ENCODE measurements around the gene CHKA. TPM values are rescaled to one million over a fixed set of nuclear protein-coding genes. Genes with fewer than 3 reads are reported as not detected.
A peak's percentile ranks its signal among the peaks of the same experiment; 100 is the strongest.

CHKA gene
- total RNA-seq, 1 experiment from 2014 or later = 63.0 TPM

- no peak overlapping the region for H3K9ac ChIP-seq (ENCODE audit: extremely low read depth, insufficient read length, low read length)
- H3K4me2 ChIP-seq (ENCODE audit: insufficient read depth, insufficient read length, low read length) = no peak overlapping the region
- no peak overlapping the region for H2BK120ac ChIP-seq (ENCODE audit: low read depth, low read length, poor library complexity, severe bottlenecking)
- no peak overlapping the region for H3K23ac ChIP-seq (ENCODE audit: insufficient read length, low read depth, low read length)
- peak; percentile 67 for DNase-seq
- Mint-ChIP-seq H3K4me3 (no peak overlapping the region; a peak in 1 of 5 replicates), H3K9me3 (no peaks in the 10 kb centered on the region), H3K36me3 (ENCODE audit: insufficient read depth in 1 of 3, low read depth in 3 of 3) (peaks cover 8 to 20% (median 12%) of the 10 kb centered on the region in 3 experiments), H3K4me1 (peaks cover 11 to 23% of the 10 kb centered on the region in 2 experiments), H3K27ac (no peak overlapping the region), H3K27me3 (ENCODE audit: low read depth) (no peaks in the 10 kb centered on the region)
- peak; percentile 46; the same call in 2 of the 3 replicates for TF ChIP-seq CTCF (conservative IDR thresholded peaks at IDR 0.05)
- no peak overlapping the region for H3K4ac ChIP-seq (ENCODE audit: low read depth, low read length)
- H3K27ac ChIP-seq (ENCODE audit: insufficient read length, low read depth, low read length) = no peak overlapping the region
- H2AK5ac ChIP-seq (ENCODE audit: insufficient read length, low read length) = no peak overlapping the region
- H3K79me1 ChIP-seq (ENCODE audit: insufficient read depth, low read depth, low read length, poor library complexity, severe bottlenecking) = no peaks in the 10 kb centered on the region
- H3K23me2 ChIP-seq (ENCODE audit: insufficient read length, low read depth, low read length, poor library complexity, severe bottlenecking) = no peaks in the 10 kb centered on the region
- H4K5ac ChIP-seq (ENCODE audit: insufficient read length, low read depth, low read length) = no peak overlapping the region
- no peak overlapping the region for H3K56ac ChIP-seq (ENCODE audit: insufficient read length, low read depth, low read length)
- H4K8ac ChIP-seq (replicated peaks; ENCODE audit: insufficient read length, low read depth, low read length) = no peak overlapping the region
- no peak overlapping the region for H3K14ac ChIP-seq (ENCODE audit: insufficient read depth, low read length)
- no CpG with 5 or more reads among the region's 27 CpGs for WGBS (ENCODE audit: extremely low coverage, insufficient read length, low lambda C conversion rate)
- H3K79me2 ChIP-seq (ENCODE audit: insufficient read depth, low read length) = no peaks in the 10 kb centered on the region
- no peak overlapping the region for H3T11ph ChIP-seq (ENCODE audit: low read length)
- no peak overlapping the region for H2BK12ac ChIP-seq (ENCODE audit: insufficient read length, low read depth, low read length)
- H3K4me1 ChIP-seq (ENCODE audit: insufficient read depth, low read length) = no peaks in the 10 kb centered on the region; the same call in 1 of the 2 replicates
- no peak overlapping the region for H2BK15ac ChIP-seq (ENCODE audit: low read depth, low read length)
- H2AFZ ChIP-seq (ENCODE audit: low read length) = no peak overlapping the region
- H3K9me3 ChIP-seq (ENCODE audit: control insufficient read depth, low read depth, low read length) = no peaks in the 10 kb centered on the region
- H4K20me1 ChIP-seq (ENCODE audit: control insufficient read depth, insufficient read depth, insufficient read length) = no peaks in the 10 kb centered on the region
- no peaks in the 10 kb centered on the region for H3K27me3 ChIP-seq (ENCODE audit: insufficient read depth, low read length)
- H4K91ac ChIP-seq (ENCODE audit: insufficient read length, low read depth, low read length) = no peak overlapping the region
- H2BK5ac ChIP-seq (ENCODE audit: insufficient read length, low read length) = no peak overlapping the region
- no peak overlapping the region for H3K18ac ChIP-seq (ENCODE audit: insufficient read length, low read depth, low read length)
- no peak overlapping the region for H2BK20ac ChIP-seq (ENCODE audit: low read depth, low read length, poor library complexity, severe bottlenecking)
These were observed 99.9 kb downstream of the CHKA start for GRCh38 chr11:68021167-68021787.

Data from H9 (cell line).